ENCODE data around the gene TUBA4A.

Gene TUBA4A

GRCh38 chr2:219245899-219246230 is 7.9 kb downstream of the TUBA4A start:
- H3K36me3 ChIP-seq (ENCODE audit: insufficient read depth, low read length): peaks cover 24% of the 10 kb centered on the region
- peaks cover 46% of the 10 kb centered on the region for H3K4me1 ChIP-seq (ENCODE audit: insufficient read depth, low read length)
- peak overlapping the region; percentile 89 for H3K27ac ChIP-seq (ENCODE audit: low read depth, low read length)
- no peaks in the 10 kb centered on the region for H3K9me3 ChIP-seq (ENCODE audit: low read length)
- H3K27me3 ChIP-seq (ENCODE audit: control insufficient read depth in 1 of 2, insufficient read depth in 2 of 2, low read length in 2 of 2): no peaks in the 10 kb centered on the region
- H3K9ac ChIP-seq (ENCODE audit: low read length): peak overlapping the region; percentile 82
- peak overlapping the region; percentile 80 to 98 for H3K4me3 ChIP-seq (ENCODE audit: low read depth in 1 of 2, low read length in 2 of 2)

GRCh38 chr2:219245148-219245898 is 8.4 kb downstream of the TUBA4A start, which contains the start of the genes GLB1L and STK16:
GLB1L (minus strand) TSS chr2:219245444; CDS start chr2:219243573, 1,871 bp downstream.
STK16 (plus strand) TSS chr2:219245479; CDS start chr2:219246000, 521 bp downstream.
- H3K36me3 ChIP-seq (ENCODE audit: insufficient read depth, low read length): peaks cover 19% of the 10 kb centered on the region
- peak within 1 kb of the TSS; percentile 80 to 98 for H3K4me3 ChIP-seq (ENCODE audit: low read depth in 1 of 2, low read length in 2 of 2)
- peak within 1 kb of the TSS; percentile 82 for H3K9ac ChIP-seq (ENCODE audit: low read length)
- no peaks in the 10 kb centered on the region for H3K27me3 ChIP-seq (ENCODE audit: control insufficient read depth in 1 of 2, insufficient read depth in 2 of 2, low read length in 2 of 2)
- H3K9me3 ChIP-seq (ENCODE audit: low read length): no peaks in the 10 kb centered on the region
- peaks cover 42% of the 10 kb centered on the region for H3K4me1 ChIP-seq (ENCODE audit: insufficient read depth, low read length)
- peak within 1 kb of the TSS; percentile 89 for H3K27ac ChIP-seq (ENCODE audit: low read depth, low read length)

- Histone ChIP-seq H3K9ac (ENCODE audit: low read length) (peak overlapping the region; percentile 82), H3K9me3 (ENCODE audit: low read length) (no peaks in the 10 kb centered on the region), H3K4me3 (ENCODE audit: low read depth in 1 of 2, low read length in 2 of 2) (peak overlapping the region; percentile 80 to 98), H3K4me1 (ENCODE audit: insufficient read depth, low read length) (peaks cover 37% of the 10 kb centered on the region), H3K36me3 (ENCODE audit: insufficient read depth, low read length) (peaks cover 18% of the 10 kb centered on the region), H3K27ac (ENCODE audit: low read depth, low read length) (peak overlapping the region; percentile 89), H3K27me3 (ENCODE audit: control insufficient read depth in 1 of 2, insufficient read depth in 2 of 2, low read length in 2 of 2) (no peaks in the 10 kb centered on the region)
Observed at GRCh38 chr2:219244789-219245147, 8.9 kb downstream of the TUBA4A start.

- no peaks in the 10 kb centered on the region for H3K27me3 ChIP-seq (ENCODE audit: control insufficient read depth in 1 of 2, insufficient read depth in 2 of 2, low read length in 2 of 2)
- no peak overlapping the region for H3K27ac ChIP-seq (ENCODE audit: low read depth, low read length)
- H3K36me3 ChIP-seq (ENCODE audit: insufficient read depth, low read length): peaks cover 29% of the 10 kb centered on the region
- no peaks in the 10 kb centered on the region for H3K9me3 ChIP-seq (ENCODE audit: low read length)
- no peak overlapping the region for H3K9ac ChIP-seq (ENCODE audit: low read length)
- H3K4me3 ChIP-seq (ENCODE audit: low read depth in 1 of 2, low read length in 2 of 2): peak overlapping the region in 1 of 2 donors; percentile 32
- H3K4me1 ChIP-seq (ENCODE audit: insufficient read depth, low read length): peaks cover 26% of the 10 kb centered on the region
Observed at GRCh38 chr2:219243291-219243761, 10.4 kb downstream of the TUBA4A start.

DNA sequence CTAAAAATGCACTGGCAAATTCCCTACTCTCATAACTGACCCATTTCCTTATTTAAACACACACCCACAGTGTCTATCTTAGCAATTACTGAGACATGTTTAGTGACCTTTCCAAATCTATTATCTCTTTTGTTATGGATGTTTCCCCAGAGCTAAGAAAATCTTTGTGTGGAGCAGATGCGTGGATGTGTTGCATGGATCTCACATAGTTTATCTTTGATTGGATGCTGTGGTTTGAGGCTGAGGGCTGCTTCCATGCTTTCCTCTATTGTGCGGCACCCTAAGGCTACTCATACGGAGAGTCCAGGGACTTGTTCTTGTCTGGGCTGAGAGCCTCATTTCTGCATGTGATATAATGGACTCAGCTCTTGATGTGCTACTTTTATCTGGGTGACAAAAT is 19.4 kb downstream of the TUBA4A start:
- Histone ChIP-seq H3K27ac (ENCODE audit: low read depth, low read length) (no peak overlapping the region), H3K9me3 (ENCODE audit: low read length) (no peaks in the 10 kb centered on the region), H3K4me1 (ENCODE audit: insufficient read depth, low read length) (peaks cover 9% of the 10 kb centered on the region), H3K9ac (ENCODE audit: low read length) (no peak overlapping the region), H3K36me3 (ENCODE audit: insufficient read depth, low read length) (peaks cover 78% of the 10 kb centered on the region), H3K4me3 (ENCODE audit: low read depth in 1 of 2, low read length in 2 of 2) (no peak overlapping the region), H3K27me3 (ENCODE audit: control insufficient read depth in 1 of 2, insufficient read depth in 2 of 2, low read length in 2 of 2) (no peaks in the 10 kb centered on the region)

DNA sequence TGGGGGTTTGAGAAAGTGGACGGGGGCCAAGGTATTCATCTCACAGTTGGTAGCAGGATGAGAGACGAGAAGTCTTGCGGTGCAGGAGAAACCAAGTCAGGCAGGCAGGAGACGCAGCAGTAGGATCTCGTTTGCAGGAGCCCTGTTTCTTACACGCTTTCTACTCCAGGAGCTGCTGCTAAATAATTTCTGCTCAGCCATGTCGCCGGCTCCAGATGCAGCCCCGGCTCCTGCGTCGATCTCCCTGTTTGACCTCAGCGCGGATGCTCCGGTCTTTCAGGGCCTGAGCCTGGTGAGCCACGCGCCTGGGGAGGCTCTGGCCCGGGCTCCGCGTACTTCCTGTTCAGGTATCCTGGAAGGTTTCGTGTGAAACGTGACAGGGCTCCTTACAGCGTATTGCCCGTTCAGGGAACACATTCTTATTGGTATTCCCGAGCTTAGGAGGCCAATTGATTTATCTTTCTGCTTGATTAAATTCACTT is 23.6 kb downstream of the TUBA4A start:
- Histone ChIP-seq H3K4me3 (ENCODE audit: low read depth in 1 of 2, low read length in 2 of 2) (peak overlapping the region; percentile 31 to 91), H3K9ac (ENCODE audit: low read length) (peak overlapping the region; percentile 44), H3K36me3 (ENCODE audit: insufficient read depth, low read length) (peaks cover 50% of the 10 kb centered on the region), H3K27me3 (ENCODE audit: control insufficient read depth in 1 of 2, insufficient read depth in 2 of 2, low read length in 2 of 2) (no peaks in the 10 kb centered on the region), H3K4me1 (ENCODE audit: insufficient read depth, low read length) (peaks cover 24% of the 10 kb centered on the region), H3K9me3 (ENCODE audit: low read length) (no peaks in the 10 kb centered on the region), H3K27ac (ENCODE audit: low read depth, low read length) (peak overlapping the region; percentile 96)

DNA sequence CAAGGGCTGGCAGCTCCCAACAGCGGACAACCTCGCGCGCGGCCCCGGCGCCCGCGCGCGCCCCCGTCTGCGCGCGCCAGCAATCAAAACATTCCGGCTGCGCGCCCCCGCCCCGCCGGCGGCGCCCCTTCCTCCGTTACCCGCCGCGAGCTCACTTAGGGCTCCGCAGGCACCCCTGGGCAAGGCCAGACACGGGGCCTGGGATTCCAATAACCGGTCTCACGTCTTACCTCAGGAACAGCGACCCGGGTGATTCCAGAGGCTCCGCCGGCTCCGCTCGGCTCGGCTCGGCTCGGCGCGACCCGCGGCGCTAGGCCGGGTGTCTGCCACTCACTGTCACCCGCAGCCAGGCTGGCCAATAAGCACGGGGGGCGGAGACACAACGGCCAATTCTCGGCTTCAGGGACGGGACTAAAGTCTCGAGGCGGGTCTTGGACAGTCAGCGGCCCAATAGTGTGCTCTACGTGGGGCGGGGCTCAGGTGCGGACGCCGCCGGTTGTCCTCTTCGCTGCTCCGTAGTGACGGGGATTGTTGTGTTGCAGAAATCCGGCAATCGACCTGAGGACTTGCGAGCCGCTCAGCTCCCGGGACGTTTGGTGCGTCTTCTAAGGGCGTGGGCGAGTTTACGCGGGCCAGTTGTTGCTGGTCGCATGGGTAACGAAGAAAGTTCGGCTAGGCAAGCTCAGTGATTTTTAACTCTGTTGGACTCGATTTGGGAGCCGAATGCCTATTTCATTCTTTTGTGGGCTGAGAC is 24.2 kb downstream of the TUBA4A start, which contains the start of the genes ANKZF1 and ATG9A:
ANKZF1 (plus strand) TSS at position 502 of the 754 bp plus-strand sequence. CDS start 452 bp downstream, outside the sequence.
ATG9A (minus strand) TSS at position 332 of the 754 bp plus-strand sequence. CDS start 1,612 bp downstream, outside the sequence.
- Histone ChIP-seq H3K9me3 (ENCODE audit: low read length) (no peaks in the 10 kb centered on the region), H3K27ac (ENCODE audit: low read depth, low read length) (peak within 1 kb of the TSS; percentile 96), H3K9ac (ENCODE audit: low read length) (peak within 1 kb of the TSS; percentile 88), H3K4me3 (ENCODE audit: low read depth in 1 of 2, low read length in 2 of 2) (peak within 1 kb of the TSS; percentile 83 to 91), H3K4me1 (ENCODE audit: insufficient read depth, low read length) (peaks cover 24% of the 10 kb centered on the region), H3K36me3 (ENCODE audit: insufficient read depth, low read length) (peaks cover 50% of the 10 kb centered on the region), H3K27me3 (ENCODE audit: control insufficient read depth in 1 of 2, insufficient read depth in 2 of 2, low read length in 2 of 2) (no peaks in the 10 kb centered on the region)

DNA sequence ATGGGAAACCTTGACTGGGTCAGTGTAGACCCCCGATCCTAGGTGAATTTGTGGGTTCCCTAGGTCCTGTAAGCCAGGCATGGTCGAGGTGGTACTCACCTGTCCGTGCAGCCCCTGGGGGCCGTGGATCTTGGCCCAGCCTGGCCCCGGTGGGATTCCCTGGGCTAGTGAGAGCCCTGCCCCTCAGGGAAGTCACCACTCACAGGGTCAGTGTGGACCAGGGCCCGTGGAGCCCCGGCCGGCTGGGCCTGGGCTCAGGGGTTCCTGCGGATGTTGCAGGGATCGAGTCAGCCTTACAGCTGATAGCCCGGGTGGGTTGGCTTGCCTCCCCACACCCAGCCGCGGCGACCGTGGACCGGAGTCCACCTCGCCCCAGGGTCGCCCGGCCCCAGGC is 24.8 kb downstream of the TUBA4A start:
- peaks cover 24% of the 10 kb centered on the region for H3K4me1 ChIP-seq (ENCODE audit: insufficient read depth, low read length)
- peak overlapping the region; percentile 88 for H3K9ac ChIP-seq (ENCODE audit: low read length)
- peaks cover 50% of the 10 kb centered on the region for H3K36me3 ChIP-seq (ENCODE audit: insufficient read depth, low read length)
- H3K27me3 ChIP-seq (ENCODE audit: control insufficient read depth in 1 of 2, insufficient read depth in 2 of 2, low read length in 2 of 2): no peaks in the 10 kb centered on the region
- peak overlapping the region; percentile 83 to 91 for H3K4me3 ChIP-seq (ENCODE audit: low read depth in 1 of 2, low read length in 2 of 2)
- H3K9me3 ChIP-seq (ENCODE audit: low read length): no peaks in the 10 kb centered on the region
- peak overlapping the region; percentile 96 for H3K27ac ChIP-seq (ENCODE audit: low read depth, low read length)

GRCh38 chr2:219228041-219228910 is 25.4 kb downstream of the TUBA4A start:
- H3K9me3 ChIP-seq (ENCODE audit: low read length): no peaks in the 10 kb centered on the region
- peaks cover 24% of the 10 kb centered on the region for H3K4me1 ChIP-seq (ENCODE audit: insufficient read depth, low read length)
- peak overlapping the region; percentile 96 for H3K27ac ChIP-seq (ENCODE audit: low read depth, low read length)
- H3K36me3 ChIP-seq (ENCODE audit: insufficient read depth, low read length): peaks cover 50% of the 10 kb centered on the region
- H3K9ac ChIP-seq (ENCODE audit: low read length): peak overlapping the region; percentile 88
- H3K27me3 ChIP-seq (ENCODE audit: control insufficient read depth in 1 of 2, insufficient read depth in 2 of 2, low read length in 2 of 2): no peaks in the 10 kb centered on the region
- peak overlapping the region; percentile 83 to 91 for H3K4me3 ChIP-seq (ENCODE audit: low read depth in 1 of 2, low read length in 2 of 2)

- Histone ChIP-seq H3K9ac (ENCODE audit: low read length) (no peak overlapping the region), H3K27ac (ENCODE audit: low read depth, low read length) (no peak overlapping the region), H3K4me1 (ENCODE audit: insufficient read depth, low read length) (peaks cover 16% of the 10 kb centered on the region), H3K36me3 (ENCODE audit: insufficient read depth, low read length) (peaks cover 61% of the 10 kb centered on the region), H3K9me3 (ENCODE audit: low read length) (no peaks in the 10 kb centered on the region), H3K27me3 (ENCODE audit: control insufficient read depth in 1 of 2, insufficient read depth in 2 of 2, low read length in 2 of 2) (no peaks in the 10 kb centered on the region), H3K4me3 (ENCODE audit: low read depth in 1 of 2, low read length in 2 of 2) (no peak overlapping the region)
Observed at GRCh38 chr2:219225350-219225749, 28.4 kb downstream of the TUBA4A start.

All from muscle layer of colon (tissue), 2 donors.